Endothelial cell of umbilical vein (primary cell): ENCODE data around the gene NOP10.

Experiments used
- FOS ChIP-seq: IDR thresholded peaks from 2 replicates; pipeline ENCODE4 v1.6.1; 2011; ENCODE audit warnings: mild to moderate bottlenecking, low read length, moderate library complexity, borderline replicate concordance; ENCODE audit not compliant: insufficient read depth
- POLR2A ChIP-seq: IDR thresholded peaks from 2 replicates; pipeline ENCODE4 v1.6.1; 2012; ENCODE audit warnings: low read depth, mild to moderate bottlenecking, control low read depth, low read length
- POLR2AphosphoS5 ChIP-seq: IDR thresholded peaks from 2 replicates; pipeline ENCODE4 v1.6.1; 2012; ENCODE audit warnings: low read depth, mild to moderate bottlenecking, control low read depth, low read length, moderate library complexity; ENCODE audit not compliant: insufficient read depth
- TF ChIP-seq, protein P1 (sequence below), 2 donors: IDR thresholded peaks; 1 replicate in 1 of 2; 2 replicates in 1 of 2; pipeline ENCODE4 v1.5.1; 2011; ENCODE audit warnings: low read length in 2 of 2, mild to moderate bottlenecking in 2 of 2, moderate library complexity in 2 of 2, control low read depth in 1 of 2, inconsistent platforms in 1 of 2, low read depth in 1 of 2; ENCODE audit not compliant: insufficient read depth in 1 of 2; ENCODE audit errors: extremely low read depth in 1 of 2
- TF ChIP-seq, protein P2 (sequence below): IDR thresholded peaks from 2 replicates; pipeline ENCODE4 v1.6.1; 2011; ENCODE audit not compliant: insufficient read depth, insufficient read length

DNA sequence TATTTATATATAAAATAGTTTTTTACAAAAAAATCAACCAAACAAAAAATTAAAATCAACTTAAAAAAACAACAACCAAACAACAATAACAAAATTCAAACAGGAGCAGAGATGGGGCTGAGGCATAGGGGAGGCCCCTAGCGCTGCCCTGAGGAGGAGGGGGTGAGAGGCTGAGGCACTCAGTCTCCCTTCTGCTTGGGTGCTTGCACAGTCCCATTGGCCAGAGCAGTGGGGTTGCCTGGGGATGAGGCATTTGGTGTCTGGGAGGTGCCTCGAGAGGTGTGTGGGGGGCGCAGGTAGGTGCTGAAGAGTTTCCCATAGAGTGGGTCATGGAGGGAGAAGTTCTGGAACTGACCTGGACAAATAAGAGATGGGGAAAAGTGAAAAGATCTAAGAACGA lies 16.0 kb upstream of the NOP10 start:
- TF ChIP-seq, protein P1, sequence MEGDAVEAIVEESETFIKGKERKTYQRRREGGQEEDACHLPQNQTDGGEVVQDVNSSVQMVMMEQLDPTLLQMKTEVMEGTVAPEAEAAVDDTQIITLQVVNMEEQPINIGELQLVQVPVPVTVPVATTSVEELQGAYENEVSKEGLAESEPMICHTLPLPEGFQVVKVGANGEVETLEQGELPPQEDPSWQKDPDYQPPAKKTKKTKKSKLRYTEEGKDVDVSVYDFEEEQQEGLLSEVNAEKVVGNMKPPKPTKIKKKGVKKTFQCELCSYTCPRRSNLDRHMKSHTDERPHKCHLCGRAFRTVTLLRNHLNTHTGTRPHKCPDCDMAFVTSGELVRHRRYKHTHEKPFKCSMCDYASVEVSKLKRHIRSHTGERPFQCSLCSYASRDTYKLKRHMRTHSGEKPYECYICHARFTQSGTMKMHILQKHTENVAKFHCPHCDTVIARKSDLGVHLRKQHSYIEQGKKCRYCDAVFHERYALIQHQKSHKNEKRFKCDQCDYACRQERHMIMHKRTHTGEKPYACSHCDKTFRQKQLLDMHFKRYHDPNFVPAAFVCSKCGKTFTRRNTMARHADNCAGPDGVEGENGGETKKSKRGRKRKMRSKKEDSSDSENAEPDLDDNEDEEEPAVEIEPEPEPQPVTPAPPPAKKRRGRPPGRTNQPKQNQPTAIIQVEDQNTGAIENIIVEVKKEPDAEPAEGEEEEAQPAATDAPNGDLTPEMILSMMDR (IDR thresholded peaks at IDR 0.05; ENCODE audit: extremely low read depth in 1 of 2, insufficient read depth in 1 of 2, low read depth in 1 of 2, low read length in 2 of 2) = no peak
- TF ChIP-seq, protein P2, sequence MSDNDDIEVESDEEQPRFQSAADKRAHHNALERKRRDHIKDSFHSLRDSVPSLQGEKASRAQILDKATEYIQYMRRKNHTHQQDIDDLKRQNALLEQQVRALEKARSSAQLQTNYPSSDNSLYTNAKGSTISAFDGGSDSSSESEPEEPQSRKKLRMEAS = no peak
- no peak for TF ChIP-seq POLR2AphosphoS5
- no peak for TF ChIP-seq FOS
- TF ChIP-seq POLR2A = no peak
